ENCODE results near the gene PACSIN1.

PACSIN1 gene

DNA sequence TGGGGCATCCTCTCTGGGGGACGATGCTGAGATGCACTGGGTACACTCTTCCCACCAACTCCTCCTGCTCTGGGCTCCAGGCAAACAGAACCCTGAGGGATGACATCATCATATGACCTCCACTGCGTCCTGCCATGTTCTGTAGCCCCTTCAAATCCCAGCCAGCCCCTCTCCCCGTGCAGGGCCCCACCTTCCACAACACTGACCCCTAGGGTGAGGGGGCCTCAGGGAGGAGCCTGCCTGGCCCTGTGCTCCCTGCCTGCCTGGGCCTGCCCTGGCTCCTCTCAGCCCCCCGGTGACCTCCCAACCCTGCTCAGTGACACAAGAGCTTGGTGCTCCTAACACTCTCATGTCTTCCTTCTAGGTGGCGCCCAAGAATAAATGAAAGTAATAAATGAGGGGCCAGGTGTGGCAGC lies 99.9 kb downstream of the PACSIN1 start:
- DNase-seq: no peak

DNA sequence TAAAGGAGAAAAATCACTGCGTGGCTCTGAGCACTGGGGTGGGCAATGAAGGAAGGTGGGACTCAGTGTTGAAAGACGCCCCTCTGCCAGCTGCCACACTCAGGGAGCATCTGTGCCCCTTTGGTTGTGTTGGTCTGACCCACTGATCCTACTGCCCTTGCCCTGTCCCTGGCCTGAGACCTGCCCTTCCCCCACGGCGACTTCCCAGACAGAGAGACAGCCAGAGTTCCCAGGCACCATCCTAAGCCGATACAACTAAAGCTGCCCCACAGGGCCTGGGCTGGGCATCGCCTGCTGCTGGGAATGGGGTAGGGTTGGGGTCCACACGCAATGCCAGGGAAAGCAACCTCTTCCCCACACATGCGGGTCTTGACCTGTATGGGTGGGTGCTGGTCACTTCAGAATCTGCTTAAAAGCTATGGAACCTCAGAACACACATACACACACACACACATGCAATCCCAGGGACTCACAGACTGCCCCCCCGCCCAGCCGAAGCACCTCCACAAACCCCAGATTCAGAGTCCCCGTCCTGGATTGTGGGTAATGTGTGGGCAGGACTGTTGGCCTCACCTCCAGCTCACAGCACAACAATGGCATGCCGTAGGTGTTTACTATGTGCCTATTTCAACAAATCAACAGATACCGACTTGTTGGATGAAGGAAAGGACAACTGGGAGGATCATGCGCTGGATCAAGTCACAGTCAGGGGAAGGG lies 101.1 kb downstream of the PACSIN1 start:
- DNase-seq: no peak

DNA sequence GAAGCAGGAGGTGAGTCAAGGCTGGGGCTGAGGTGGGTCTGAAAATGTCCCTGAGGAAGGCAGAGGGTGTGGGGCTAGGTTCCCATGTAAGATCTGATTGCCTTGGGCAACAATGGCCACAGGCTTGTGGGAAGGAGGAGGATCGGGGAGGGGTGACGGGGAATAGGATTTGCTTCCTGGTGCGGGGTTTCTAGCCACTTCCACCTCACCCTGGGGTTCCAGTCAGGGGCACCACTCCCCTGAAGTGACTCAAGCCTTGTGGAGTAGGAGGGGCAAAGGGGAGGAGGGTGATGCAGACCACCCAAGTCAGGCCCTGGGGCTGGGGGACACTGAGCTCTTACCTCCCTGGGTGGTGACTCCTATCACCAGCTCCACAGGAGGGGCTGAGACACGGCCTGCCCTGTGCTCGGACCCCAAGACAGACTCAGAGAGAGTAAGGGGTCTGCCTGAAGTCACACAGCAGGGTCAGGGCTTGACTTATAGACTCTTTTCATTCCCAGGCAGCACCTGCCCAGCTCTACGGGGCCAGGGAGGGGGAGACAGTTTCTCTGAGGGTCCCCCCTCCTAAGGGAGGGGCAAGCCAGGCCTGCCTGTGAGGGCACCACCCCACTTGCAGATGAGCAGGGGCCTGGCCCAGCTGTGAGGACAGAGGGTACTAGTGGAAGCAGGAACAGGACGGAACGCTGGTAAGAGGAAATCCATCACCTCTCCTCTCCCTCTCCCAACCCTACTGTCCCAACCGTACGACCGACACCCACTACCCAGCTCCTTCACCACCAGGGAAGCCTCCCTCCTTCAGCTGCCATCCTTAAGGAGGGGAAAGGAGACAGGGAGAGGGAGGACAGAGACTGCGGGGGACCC lies 102.7 kb downstream of the PACSIN1 start:
- no peak for DNase-seq

GRCh38 chr6:34569361-34569973 lies 103.6 kb downstream of the PACSIN1 start:
- DNase-seq: no peak

DNA sequence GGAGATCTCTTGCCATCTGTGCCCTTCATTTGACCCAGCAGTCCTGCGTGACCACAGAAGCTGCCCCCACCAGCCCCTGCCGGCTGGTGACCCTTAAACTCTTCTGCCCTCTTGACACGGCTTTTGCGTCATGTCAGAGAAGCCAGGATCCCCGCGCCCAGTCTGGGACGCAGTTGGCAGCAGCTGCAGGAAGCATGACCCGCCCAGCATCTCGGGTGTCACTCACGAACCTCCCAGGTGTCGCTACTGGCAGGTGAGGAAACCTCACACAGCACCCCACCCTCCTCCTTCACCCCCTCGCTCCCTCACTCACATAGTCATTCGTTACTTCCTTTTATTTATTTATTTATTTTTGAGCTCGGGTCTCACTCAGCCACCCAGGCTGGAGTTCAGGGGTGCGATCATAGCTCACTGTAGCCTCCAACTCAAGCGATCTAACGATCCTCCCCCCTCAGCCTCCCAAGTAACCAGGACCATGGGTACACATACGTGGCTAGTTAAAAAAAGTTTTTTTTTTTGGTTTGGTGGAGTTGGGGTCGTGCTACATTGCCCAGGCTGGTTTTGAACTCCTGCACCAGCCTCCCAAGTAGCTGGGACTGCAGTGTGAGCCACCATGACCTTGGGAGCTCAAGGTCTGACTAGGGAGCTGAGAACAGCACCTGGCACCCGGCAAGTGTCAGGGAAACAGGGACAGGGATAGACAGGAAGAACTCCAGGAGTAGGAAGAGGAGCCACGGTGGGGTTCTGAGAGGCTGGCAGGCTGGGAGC lies 104.4 kb downstream of the PACSIN1 start:
- DNase-seq: no peak

GRCh38 chr6:34571388-34571787 lies 105.5 kb downstream of the PACSIN1 start:
- DNase-seq: no peak

- DNase-seq: no peak
These were observed 106.1 kb downstream of the PACSIN1 start for GRCh38 chr6:34572021-34572420.

DNA sequence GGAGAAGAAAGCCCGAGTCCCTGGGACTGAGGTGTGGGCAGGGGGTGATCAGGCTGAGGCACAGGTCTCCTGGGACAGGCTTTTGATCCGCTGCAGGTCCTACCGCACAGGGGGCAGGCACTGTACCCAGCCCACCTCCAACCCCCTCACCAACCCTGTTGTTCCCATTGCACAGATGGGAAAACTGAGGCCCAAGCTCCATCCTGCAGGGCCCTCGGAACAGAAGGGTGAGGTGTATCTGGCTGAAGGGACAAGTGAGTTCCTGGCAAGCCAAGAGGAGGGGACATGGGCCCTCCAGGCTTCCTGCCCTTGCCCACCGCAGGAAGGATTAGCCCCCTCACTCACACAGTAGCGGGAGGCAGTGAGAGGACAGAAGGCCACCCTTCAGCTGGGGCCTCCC lies 106.7 kb downstream of the PACSIN1 start:
- DNase-seq: no peak

DNA sequence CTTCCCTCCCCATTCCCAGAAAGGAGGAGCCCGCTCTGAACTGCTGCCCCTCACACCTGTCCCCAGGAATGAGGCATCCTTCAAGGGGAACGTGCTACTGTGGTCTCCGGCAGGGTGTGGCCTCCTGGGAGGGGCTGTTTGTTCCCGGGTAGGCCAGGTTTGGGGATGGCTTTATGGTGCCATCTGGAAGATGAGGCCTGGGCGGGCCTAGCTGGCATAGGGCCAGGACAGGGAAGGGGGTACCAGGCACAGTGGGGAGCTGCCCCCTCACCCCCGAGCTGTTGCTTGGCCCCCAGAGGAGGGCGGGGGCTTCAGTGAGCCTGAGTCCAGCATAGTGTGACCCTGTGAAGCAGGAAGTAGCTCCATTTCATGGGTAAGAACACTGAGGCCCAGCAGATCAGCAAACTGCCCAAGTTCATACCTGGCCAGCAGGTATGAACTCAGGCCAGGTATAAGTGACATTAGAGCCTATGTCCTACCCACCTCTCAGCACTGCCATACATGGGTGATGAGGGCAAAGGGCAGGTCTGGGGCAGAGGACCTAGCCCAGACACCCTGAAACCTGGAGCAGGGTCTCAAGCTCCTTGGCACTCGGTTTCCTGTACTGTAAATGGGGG lies 107.8 kb downstream of the PACSIN1 start:
- DNase-seq: no peak

- DNase-seq: no peak
These were observed 108.9 kb downstream of the PACSIN1 start for GRCh38 chr6:34574647-34575293.

GRCh38 chr6:34575326-34575725 lies 109.5 kb downstream of the PACSIN1 start:
- no peak for DNase-seq

DNA sequence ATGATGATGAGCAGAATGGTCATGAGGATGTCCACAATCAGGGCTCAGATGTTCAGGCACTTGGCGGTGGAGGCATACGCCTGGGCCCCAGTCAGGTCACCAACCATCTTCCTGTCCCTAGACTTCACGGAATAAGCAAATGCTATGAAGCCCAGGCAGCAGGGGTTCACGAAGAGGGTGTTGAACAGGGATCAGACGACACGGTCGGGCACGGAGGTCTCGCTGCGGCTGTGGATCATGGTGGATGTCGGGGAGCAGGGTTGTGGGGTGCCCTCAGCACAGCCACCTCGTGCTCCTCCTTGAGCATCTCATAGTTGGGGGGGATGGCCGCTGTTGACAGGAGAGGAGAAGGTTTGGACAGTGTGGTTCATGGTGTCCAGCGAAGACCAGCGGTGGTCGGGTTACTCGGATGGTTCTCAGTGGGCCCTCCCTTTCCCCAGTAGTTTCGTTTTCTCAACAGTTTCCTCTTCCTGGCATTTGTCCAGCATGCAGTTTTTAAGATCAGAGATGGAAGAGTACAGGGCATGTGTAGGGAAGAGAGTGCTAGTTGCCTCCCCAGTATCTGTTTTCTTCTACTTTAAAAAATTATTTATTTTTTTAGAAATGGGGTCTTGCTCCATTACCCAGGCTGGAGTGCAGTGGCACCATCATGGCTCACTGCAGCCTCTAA lies 110.5 kb downstream of the PACSIN1 start:
- DNase-seq: peak; percentile 7

- DNase-seq: no peak
These were observed 112.8 kb downstream of the PACSIN1 start for GRCh38 chr6:34578445-34579262.

DNA sequence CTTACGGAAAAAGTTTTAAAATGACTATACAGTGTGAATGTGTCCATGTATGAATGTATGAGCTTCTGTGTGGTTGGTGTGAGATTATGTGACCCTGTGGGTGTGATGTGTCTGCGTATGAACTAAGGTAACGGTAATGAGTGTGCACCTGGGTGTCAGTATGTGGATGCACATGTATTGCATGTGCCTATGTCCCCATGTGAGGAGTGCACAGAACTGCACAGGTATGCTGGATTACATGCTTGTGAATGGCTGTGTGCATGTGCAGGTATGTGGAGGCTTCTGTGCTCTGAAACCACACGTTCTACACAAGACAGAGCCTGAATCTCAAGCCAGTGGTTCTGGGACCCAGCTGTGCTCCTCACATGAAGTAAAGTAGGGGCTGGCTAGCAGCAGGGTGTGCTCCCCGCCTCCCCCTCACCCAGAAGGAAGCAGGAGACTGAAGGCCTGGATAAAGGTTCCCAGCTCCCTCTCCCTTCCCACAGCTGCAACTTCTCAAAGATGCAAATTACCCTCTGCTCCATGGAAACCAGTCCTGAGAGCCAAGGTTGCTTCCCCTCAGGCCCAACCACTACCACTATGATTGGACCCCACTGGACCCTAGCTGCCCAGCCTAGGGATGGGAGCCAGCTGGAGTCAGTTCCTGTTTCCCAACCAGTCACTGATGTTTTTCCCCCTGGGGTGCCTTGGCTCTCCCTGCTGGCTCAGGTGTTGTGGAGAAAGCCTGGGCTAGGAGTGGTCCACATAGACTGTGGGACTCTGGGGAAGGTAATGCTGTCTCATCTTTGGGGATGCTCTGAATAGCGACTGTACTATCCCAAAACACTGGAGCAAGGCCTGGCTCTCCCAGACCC lies 115.1 kb downstream of the PACSIN1 start:
- DNase-seq: no peak

DNA sequence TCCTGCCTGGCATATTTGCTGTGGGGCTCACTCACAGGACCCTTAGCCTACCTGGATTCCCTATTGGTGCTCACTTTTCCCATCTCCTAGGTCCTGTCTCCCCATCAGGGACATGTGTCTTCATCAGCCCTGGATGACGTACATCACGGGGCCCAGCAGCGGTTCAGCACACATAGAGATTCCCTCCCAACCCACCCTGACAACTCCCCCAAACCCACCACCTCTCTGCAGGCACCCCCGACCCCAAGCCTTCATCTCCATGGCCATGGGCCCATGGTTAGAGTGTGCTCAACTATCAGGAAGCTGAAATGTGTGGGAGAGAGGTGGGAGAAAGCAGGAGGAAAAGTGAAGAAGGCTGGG lies 115.7 kb downstream of the PACSIN1 start:
- no peak for DNase-seq

GRCh38 chr6:34583461-34583860 lies 117.6 kb downstream of the PACSIN1 start:
- DNase-seq: no peak

DNA sequence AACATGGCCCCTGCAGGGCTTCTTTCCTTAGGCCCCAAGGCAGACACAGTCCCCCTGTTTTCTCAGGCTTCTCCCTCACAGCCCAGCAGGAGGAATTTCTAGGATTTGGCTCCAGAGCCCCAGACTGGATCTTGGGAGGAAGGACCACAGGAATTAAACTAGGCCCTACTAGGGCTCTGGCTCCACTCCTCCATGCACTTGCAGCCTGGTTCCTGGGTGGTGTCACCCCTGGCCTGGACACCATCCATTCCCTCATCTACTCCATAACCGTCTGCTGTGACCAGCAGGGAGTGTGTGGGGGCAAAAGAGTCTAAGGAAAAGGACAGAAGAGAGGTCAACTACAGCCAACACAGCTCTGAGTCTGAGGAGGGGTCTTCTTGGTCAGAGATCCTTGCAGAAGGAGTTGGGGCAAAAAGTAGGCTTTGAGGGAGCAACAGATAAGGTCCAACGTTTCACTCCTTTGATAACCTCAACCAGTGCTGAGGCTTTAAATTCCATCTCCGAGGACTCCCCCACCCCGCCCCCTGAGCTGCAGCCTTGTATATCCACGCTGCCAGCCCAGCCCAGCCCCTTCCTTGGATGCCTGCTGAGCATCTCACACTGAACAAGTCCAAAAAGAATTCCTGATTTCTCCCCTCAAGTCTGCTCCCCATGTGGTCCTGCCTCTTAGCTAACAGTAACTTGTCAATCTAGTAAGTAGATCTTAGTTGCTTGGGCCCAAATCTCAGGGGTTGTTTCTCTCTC lies 118.2 kb downstream of the PACSIN1 start:
- DNase-seq: no peak

- no peak for DNase-seq
These were observed 118.8 kb downstream of the PACSIN1 start for GRCh38 chr6:34584694-34585093.

Measured in fibroblast of skin of abdomen (primary cell).